ENCODE results near the gene IGSF9. TPM values are rescaled to one million over a fixed set of nuclear protein-coding genes. Genes with fewer than 3 reads are reported as not detected.
"Not testable (repeated sequence)": the region's sequence is repeated elsewhere in the genome, so short reads cannot be mapped to it uniquely, and the experiment has no call there.

The IGSF9 gene
- total RNA-seq, 1 donor: under 0.01 TPM

DNA sequence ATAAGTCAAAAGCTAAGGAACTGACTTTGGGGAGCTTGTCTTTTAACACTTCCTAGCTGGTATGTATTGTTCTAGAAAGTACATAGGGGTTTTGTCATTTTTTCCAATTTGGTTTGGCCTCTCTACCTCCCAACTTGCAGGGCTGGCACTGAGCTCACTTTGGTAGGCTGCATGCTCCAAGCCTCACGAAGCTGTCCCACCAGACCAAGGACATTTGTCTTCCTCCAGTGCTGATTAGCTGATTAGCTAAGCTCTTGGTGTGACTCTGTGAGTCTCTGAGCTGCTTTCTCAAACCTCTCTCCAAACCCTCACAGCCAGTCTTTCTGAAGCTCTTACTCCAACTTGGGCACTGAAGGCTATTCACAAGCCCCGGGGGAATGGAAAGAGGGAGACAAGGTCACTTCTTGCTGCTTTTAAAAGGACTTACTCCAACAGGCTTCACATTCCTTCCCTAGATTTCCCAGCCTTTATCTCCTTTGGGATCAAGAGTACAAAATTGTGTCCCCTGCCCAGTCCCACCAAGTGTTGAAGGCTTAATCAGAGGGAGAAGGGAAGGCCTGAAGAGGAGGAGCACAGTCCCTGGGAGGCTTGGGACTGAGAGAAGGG is 44.6 kb downstream of the IGSF9 start:
- H3K36me3 ChIP-seq (ENCODE audit: insufficient read depth, low read length): no peaks in the 10 kb centered on the region
- TF ChIP-seq, protein P1, sequence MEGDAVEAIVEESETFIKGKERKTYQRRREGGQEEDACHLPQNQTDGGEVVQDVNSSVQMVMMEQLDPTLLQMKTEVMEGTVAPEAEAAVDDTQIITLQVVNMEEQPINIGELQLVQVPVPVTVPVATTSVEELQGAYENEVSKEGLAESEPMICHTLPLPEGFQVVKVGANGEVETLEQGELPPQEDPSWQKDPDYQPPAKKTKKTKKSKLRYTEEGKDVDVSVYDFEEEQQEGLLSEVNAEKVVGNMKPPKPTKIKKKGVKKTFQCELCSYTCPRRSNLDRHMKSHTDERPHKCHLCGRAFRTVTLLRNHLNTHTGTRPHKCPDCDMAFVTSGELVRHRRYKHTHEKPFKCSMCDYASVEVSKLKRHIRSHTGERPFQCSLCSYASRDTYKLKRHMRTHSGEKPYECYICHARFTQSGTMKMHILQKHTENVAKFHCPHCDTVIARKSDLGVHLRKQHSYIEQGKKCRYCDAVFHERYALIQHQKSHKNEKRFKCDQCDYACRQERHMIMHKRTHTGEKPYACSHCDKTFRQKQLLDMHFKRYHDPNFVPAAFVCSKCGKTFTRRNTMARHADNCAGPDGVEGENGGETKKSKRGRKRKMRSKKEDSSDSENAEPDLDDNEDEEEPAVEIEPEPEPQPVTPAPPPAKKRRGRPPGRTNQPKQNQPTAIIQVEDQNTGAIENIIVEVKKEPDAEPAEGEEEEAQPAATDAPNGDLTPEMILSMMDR (IDR thresholded peaks at IDR 0.05; ENCODE audit: extremely low read depth, low read depth, low read length): no peak
- no peaks in the 10 kb centered on the region for H4K20me1 ChIP-seq (ENCODE audit: insufficient read depth, low read length)
- H3K4me3 ChIP-seq (ENCODE audit: insufficient read depth, low read length): no peak overlapping the region
- H3K4me2 ChIP-seq (ENCODE audit: insufficient read depth, low read length): no peak overlapping the region
- no peaks in the 10 kb centered on the region for H3K9me3 ChIP-seq (ENCODE audit: low read depth, low read length)
- H3K4me1 ChIP-seq (ENCODE audit: insufficient read depth, low read length): peaks cover 17% of the 10 kb centered on the region
- no peaks in the 10 kb centered on the region for H3K27me3 ChIP-seq (ENCODE audit: insufficient read depth, low read length)
- H3K79me2 ChIP-seq (ENCODE audit: insufficient read depth, low read length): no peaks in the 10 kb centered on the region
- no peak overlapping the region for H3K27ac ChIP-seq (ENCODE audit: low read depth, low read length)
- H2AFZ ChIP-seq (ENCODE audit: low read length): no peak overlapping the region
- DNase-seq (ENCODE audit: insufficient read length, low spot score, missing footprints): no peak

DNA sequence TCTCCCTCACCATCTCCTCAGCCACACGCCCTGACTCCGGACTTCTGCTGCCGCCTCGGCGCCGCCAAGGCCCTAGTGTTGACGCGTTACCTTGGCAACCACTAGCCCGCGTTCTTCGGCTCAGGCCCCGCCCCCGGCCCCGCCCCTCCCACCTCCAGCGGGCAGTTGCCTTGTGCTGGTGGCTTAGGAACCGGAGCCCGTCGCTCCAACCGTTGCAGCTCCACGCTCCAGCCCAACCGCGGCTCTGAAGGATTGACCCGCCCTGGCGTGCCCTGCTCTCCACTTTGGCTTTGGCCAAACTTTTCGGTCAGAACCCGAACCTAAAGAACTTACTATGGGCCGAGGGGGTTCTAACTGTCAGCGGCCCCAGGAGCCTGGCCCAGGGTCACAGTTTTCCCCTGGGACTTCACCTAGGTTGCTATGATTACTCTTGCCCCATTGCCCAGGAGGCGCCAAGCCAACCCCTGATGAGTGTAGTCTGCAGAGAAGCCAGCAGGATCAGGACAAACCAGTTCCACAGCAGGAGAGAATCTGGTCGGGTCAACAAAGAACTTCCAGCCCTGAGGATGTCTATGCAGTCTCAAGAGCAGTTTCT is 45.2 kb downstream of the IGSF9 start, which contains the start of gene CFAP45:
CFAP45 (minus strand) TSS at position 80 of the 595 bp plus-strand sequence; CDS start at position 13, 67 bp downstream.
- TF ChIP-seq, protein P1 (IDR thresholded peaks at IDR 0.05; ENCODE audit: extremely low read depth, low read depth, low read length): no peak
- H3K27ac ChIP-seq (ENCODE audit: low read depth, low read length): no peak within 1 kb of the TSS
- H3K79me2 ChIP-seq (ENCODE audit: insufficient read depth, low read length): no peaks in the 10 kb centered on the region
- peak within 1 kb of the TSS; percentile 26 for H2AFZ ChIP-seq (ENCODE audit: low read length)
- peak within 1 kb of the TSS; percentile 59 for H3K4me2 ChIP-seq (ENCODE audit: insufficient read depth, low read length)
- peaks cover 18% of the 10 kb centered on the region for H3K4me1 ChIP-seq (ENCODE audit: insufficient read depth, low read length)
- H3K36me3 ChIP-seq (ENCODE audit: insufficient read depth, low read length): no peaks in the 10 kb centered on the region
- peak within 1 kb of the TSS; percentile 41 for H3K4me3 ChIP-seq (ENCODE audit: insufficient read depth, low read length)
- no peaks in the 10 kb centered on the region for H4K20me1 ChIP-seq (ENCODE audit: insufficient read depth, low read length)
- peak; percentile 93 for DNase-seq (ENCODE audit: insufficient read length, low spot score, missing footprints)
- no peaks in the 10 kb centered on the region for H3K27me3 ChIP-seq (ENCODE audit: insufficient read depth, low read length)
- H3K9me3 ChIP-seq (ENCODE audit: low read depth, low read length): no peaks in the 10 kb centered on the region

DNA sequence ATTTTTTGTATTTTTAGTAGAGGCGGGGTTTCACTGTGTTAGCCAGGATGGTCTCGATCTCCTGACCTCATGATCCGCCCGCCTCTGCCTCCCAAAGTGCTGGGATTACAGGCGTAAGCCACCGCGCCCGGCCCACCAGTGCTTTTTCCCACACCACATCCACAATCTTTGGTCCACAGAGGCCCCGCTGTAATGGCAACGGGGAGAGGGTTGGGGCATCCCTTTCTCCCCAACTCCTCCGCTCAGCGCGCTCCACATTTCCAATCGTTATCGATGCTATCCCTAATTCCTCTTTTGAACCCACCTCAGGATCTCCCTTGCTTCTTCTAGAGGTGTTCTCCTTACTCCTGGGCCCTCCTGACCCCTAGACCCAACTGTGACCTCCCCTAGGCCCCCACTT is 45.8 kb downstream of the IGSF9 start:
- DNase-seq (ENCODE audit: insufficient read length, low spot score, missing footprints); H4K20me1 ChIP-seq (ENCODE audit: insufficient read depth, low read length); H3K27me3 ChIP-seq (ENCODE audit: insufficient read depth, low read length); H3K9me3 ChIP-seq (ENCODE audit: low read depth, low read length); H3K36me3 ChIP-seq (ENCODE audit: insufficient read depth, low read length); H3K27ac ChIP-seq (ENCODE audit: low read depth, low read length); H3K4me3 ChIP-seq (ENCODE audit: insufficient read depth, low read length); H3K79me2 ChIP-seq (ENCODE audit: insufficient read depth, low read length); H3K4me2 ChIP-seq (ENCODE audit: insufficient read depth, low read length): not testable (repeated sequence)
- Histone ChIP-seq H3K4me1 (ENCODE audit: insufficient read depth, low read length) (peaks cover 18% of the 10 kb centered on the region), H2AFZ (ENCODE audit: low read length) (peak overlapping the region; percentile 26)

DNA sequence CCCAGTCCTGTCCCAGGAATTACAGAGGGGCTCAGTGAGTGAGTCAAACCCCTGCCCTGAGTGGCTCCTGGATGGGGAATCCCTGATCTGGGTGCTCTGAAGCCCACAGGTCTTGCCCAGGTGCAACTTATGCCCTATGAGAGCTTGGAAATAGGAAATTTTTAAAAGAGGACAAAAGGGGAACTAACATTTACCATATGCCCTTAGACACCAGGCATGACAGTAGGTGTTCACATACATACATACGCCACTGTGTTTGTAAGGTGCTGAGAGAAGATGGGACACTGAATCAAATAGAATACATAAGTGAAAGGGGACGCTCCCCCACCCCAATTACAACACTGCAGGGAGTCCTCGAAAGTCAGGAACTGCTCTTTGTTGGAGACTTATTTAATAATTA is 46.9 kb downstream of the IGSF9 start:
- Histone ChIP-seq H3K27ac (ENCODE audit: low read depth, low read length) (no peak overlapping the region), H4K20me1 (ENCODE audit: insufficient read depth, low read length) (no peaks in the 10 kb centered on the region), H2AFZ (ENCODE audit: low read length) (no peak overlapping the region), H3K4me1 (ENCODE audit: insufficient read depth, low read length) (peaks cover 18% of the 10 kb centered on the region), H3K4me3 (ENCODE audit: insufficient read depth, low read length) (no peak overlapping the region), H3K4me2 (ENCODE audit: insufficient read depth, low read length) (no peak overlapping the region), H3K27me3 (ENCODE audit: insufficient read depth, low read length) (no peaks in the 10 kb centered on the region), H3K79me2 (ENCODE audit: insufficient read depth, low read length) (no peaks in the 10 kb centered on the region), H3K9me3 (ENCODE audit: low read depth, low read length) (no peaks in the 10 kb centered on the region), H3K36me3 (ENCODE audit: insufficient read depth, low read length) (no peaks in the 10 kb centered on the region)
- DNase-seq (ENCODE audit: insufficient read length, low spot score, missing footprints): no peak
- TF ChIP-seq, protein P1 (IDR thresholded peaks at IDR 0.05; ENCODE audit: extremely low read depth, low read depth, low read length): no peak
